ENCODE results near the gene CAMTA1.

The CAMTA1 gene

DNA sequence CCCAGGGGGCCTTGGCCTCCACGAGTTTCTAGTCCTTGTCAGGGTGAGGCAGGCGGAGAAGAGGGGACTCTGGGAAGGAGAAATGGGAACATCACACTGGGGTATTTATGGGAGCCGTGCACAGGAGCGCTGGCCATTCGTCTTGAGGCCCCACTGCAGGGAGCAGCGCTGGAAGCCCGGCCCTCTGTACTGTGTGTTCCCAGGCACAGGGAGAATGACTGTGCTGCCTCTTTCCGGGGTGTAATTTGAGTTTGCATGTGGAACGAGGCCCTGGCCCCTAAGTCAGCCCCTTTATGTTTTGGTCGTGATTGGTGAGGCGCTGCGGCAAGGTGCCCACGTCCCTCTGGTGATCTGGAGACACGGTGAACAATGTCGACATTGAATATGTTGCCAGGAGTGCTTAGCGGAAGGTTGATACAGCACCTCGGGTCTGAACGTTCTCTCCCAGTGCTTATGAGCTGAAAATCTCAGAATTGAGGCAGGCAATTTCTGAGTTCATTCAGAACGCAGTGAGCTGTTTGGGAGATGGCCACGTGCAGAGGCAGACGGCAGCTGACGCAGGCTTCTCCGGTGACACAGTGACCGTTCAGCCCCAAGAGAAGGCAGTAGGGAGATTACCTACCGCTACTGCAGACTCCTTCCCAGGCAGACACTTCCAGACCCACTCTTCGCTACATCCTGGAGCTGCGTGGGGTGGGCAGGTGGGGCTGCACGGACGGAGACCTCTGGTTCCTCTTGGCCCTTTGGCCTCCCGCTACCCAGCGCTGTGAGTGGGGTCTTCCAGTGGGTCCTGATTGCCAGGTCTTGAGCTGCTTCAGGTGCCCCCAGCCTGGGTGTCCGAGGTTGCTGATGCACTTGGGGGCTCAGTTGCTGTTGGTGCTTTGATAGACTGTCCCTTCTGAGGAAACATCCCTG, 265.8 kb downstream of the CAMTA1 start:
- no peak for DNase-seq

DNA sequence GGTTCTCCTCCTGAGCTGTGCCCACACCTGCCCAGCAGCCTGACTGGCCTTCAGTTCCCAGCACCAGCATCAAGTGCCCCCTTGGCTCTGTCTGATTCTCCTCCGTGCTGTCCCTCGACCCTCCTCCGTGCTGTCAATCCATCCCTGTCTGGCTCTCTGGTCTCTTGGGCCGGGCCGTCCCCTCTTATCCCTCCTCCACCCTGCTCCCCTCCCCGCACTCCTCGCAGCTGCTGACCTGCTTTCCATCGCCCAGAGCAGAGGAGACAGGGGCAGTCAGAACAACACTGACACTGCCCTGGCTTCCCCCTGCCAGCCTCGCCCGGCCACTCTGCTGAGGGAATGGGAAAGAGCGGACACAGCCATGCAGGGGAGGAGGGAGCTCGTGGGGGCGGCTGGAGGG, 267.4 kb downstream of the CAMTA1 start:
- no peak for DNase-seq

DNA sequence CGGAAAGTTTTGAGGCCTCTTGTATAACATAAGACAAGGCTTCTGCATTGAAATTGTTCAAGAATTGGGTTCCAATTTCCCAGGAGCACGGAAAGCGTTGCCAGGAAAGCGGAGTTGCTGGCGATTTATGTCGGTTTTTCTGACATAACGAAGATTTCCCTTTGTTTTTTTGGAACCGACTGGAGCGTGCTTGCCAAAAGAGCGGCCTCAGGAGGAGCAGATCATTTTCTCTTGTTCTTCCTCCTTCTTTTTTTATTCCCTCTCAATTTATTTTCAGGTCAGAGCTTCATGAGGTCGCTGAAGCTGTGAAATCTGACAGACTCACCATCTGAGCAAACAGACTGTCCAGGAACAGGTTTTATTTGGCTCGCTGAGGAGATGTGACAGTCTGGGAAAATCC, 275.5 kb downstream of the CAMTA1 start:
- DNase-seq: no peak

DNA sequence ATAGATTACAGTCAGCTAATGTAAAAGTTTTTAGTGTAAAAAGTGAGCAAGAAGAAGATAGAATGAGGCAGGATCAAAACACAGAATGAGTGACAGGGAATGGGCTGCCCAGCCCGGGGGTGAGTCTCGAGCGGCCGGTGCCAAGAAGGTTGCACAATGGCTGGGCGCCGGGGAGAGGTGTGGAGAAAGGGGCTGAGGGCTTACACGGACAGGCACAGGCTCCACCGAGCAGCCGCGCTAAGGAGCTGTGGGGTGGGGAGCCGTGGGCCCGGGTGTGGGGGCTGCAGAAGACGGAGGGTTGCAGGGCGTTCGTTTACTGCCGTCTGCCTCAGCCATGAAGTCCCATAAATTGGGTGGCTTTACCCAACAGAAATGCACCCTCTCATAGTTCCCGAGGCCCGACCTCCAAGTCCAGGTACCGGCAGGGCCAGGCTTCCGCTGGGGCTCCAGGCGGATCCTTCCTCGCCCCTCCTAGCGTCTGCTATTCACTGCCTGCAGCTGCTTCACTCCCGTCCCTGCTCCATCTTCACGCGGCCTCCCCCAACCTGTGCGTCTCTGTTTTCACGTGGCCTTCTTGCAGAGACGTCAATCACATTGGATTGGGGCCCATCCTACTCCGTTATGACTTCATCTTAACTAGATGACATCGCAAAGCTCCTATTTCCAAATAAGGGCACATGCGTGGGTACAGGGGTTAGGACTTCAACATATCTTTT, 277.2 kb downstream of the CAMTA1 start:
- DNase-seq: no peak

DNA sequence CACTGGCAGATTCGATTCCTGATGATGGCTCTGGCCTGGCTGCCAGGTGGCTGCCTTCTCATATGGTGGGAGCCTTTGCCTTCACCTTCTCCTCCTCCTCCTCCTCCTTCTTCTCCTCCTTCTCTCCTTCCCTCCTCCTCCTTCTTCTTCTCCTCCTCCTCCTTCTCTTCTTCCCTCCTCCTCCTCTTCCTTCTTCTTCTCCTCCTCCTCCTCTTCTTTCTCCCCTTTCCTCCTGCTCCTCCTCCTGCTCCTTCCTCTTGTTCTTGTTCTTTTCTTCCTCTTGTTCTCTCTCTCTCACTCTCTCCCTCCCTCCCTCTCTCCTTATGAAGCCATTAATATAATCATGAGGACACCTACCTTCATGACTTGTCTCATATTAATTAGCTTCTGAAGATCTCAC, 278.7 kb downstream of the CAMTA1 start:
- no peak for DNase-seq

DNA sequence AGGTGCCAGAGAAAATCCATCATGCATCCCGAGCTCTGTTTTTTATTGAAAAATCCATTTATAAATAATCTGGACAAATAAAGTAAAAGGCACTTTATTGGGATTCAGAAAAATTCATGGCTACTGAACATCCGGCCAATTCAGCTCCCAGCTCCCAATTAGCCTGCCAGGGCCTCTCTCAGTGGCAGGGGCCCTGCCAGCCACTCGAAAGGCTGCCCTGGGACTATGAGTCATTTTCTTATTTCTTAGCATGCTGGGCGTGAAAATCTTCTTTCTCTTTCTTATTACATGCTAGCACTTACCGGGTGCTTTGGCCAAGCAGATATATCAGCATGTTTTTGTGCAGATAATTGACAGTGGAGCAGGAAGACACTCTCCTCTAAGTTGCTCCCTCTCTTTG, 283.3 kb downstream of the CAMTA1 start:
- DNase-seq: peak; percentile 9

DNA sequence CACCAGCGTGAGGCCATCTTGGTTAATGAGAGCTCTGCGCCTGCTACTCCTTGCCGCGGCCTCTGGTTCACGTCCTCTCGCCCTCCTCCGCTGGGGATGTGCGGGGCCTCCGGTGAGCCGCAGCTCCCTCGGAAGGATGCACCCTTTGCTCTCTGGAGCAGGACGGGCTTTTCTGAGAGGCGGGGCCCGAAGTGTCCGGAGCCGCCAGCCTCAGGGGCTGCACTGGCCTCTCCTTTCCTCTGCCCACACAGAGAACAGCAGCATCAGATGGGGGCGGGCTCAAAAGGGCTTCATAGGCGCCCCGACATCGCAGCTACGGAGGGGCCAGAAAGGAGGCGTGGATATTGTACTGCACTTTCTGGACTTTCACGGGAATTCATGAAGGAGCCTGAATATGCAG, 284.7 kb downstream of the CAMTA1 start:
- DNase-seq: peak; percentile 75

DNA sequence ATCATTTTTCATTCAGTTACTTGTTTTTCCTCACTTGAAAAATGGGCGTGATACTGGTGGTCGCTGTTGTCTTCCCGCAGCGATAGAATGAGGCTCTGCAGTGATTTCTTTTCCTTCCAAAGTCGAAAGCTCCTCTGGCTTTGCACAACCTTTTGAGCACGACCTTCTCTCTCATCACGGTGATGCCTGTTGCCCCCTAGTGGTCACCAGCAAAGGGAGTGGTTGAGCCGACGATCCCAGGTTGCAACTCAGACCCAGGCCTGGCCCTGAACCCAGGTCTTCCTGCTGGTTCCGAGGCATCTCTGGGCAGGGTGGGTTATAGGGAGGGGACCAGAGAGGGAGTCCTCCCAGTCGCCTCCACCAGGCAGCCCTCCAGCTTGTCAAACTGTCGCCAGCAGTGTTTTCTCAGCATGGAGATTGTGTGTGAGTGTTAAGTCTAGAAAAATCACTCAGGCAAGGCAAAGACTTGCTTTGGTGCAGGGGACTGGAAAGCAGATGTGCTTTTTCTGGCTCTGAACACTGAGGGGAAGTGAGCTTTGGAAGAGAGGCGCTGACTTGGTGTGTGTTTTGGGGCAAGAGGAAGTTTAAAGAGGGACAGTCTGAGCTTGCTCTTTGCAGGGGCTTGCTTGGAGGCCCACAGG, 285.3 kb downstream of the CAMTA1 start:
- DNase-seq: peak; percentile 75

DNA sequence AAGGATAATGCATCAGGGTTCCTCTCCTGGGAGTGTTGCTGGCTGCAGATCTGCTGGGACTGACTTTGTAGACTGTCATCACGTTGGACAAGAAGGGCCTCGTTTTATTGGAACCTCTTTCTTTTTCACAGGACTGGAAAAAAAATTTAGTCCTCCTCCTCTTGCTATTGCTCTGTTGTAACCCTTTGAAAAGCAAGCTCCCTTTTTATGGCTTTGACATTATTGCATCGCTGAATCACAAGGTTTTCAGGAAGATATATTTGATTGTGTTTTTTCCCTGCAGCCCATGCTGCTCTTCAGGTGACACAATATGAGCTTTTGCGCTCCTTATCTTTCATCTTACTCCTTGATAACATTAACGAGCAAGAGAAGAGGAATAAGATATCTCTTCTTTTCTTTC, 290.9 kb downstream of the CAMTA1 start:
- no peak for DNase-seq

DNA sequence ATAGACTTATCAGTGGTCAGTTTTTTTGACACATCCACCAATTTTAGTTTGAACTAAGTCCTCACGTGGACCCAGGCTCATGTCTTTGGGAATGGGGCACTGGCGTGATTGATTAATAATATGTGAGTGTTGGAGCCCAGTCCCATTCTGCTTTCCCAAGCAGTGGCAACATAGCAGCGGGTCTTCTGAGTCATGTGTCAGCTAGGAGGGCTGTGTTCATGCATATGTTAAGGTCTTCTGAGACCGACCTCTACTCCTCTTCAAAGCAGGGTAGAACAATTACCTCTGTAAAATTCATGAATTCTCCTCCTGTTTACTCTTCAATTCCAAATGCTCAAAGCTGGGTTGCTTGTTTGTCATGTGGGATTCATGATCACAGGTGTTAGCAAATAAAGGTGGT, 291.3 kb downstream of the CAMTA1 start:
- DNase-seq: no peak

DNA sequence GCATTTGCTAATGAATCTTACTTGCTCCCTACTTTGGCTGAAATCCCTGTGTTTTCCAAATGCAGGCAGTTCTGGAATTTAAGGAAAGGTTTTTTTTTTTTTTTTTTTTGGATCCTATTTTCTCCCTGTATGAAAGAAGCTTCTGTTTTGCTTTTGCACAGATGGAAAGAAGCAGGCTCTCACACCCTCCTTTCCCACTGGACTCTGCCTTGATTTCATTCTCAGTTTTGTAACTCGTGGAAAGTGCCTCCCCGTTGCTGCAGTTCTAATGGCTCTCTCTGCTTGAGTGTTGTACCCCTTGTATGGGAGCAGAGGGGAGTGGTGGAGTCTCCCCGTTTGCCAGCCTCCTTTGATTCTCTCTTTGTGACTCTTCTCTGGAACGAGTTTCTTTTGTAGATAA, 291.9 kb downstream of the CAMTA1 start:
- DNase-seq: no peak

DNA sequence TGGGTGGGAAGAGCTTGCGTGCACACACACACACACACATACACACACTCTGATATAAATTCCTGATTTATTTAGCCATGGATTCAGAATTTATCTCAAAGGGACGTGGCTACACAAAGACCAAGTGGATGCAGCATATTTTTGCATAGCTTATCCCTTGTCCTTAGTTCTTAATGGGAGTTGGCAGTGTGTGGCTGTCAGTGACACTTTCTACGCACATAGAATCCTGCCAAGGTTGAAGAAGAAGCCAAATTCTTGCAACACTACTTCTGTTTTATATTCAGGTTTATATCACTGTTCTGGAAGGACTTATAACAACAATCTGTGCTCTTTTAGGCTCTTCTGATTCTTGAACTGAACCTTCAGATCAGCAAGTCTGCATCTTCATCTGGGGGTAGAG, 292.7 kb downstream of the CAMTA1 start:
- no peak for DNase-seq

DNA sequence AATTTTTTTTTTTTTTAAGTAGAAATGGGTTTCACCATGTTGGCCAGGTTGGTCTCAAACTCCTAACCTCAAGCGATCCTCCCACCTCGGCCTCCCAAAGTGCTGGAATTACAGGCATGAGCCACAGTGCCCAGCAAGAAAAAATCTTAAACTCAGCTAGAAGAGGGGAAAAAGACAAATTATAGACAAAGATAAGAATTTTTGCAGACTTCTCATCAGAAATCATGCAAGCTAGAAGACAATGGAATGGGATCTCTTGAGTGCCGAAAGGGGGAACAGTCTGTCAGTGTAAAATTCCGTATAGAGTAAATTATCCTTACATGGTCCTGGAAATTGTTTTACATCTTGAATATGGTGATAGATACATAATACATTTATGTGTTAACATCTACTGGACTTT, 294.4 kb downstream of the CAMTA1 start:
- no peak for DNase-seq

DNA sequence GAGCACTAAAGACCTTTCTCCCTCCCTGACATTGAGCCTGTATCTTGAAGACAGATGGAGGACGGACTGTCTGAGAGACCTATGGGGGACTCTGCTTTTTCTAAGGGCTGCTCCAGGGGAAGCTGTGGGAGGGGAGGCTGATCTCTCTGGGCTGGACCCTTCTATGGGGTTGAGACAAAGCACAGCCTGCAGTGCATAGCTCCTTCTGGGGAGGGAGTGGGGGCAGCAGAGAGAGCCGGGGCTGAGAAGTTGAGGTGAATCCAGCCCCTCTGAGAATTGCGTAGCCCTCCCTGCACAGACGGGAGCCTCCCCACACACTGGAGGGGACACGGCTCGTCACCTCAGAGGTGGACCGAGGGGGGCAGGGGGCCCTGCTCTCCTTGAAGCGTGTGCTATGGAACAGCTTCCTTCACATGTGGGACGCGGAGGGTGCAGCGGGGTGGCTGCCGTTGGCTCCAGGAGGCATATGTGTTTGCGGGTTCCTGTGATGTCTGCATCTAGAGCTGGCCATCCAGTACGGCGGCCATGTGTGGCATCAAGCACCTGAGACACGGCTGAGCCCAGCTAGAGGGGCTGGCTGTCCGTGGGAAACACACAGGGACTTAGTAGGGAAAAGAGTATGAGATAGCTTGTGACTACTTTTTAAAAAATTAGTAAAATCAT, 299.1 kb downstream of the CAMTA1 start:
- DNase-seq: no peak

DNA sequence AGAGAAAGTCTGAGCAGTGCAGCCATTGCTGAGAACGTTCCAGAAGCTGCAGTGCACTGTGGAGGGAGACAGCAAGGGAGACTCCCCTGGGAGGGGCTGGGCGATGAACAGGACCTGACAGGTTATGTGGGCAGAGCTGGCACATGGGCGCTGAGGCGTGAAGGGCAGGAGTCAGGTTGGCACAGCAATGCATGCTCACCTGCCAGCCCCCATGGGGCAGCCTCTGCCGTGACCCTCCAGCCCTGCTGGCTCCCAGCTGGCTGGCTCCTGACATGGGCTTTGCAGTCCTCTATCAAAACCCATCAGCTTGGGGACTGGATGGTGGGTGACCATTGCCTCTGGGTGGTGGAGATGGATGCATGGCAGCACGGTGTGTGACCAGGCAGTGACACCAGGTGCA, 300.3 kb downstream of the CAMTA1 start:
- DNase-seq: no peak

DNA sequence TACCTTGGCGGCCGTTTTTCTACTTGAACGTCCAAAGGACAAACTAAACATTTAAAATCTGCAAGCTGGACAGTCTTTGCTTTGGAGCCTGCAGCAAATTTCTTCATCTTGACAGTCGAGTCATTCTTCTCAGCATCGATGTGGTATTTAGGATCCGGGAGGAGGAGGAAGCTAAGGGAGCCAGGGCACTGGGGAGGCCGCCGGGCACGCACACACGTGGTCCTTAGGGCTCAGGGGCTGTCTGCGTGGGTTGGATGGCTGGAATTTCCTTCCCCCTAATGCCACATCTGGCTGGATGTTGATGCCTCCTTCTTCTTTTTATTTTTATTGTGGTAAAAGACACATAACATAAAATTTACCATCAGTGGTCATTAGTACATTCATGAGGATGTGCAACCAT, 300.9 kb downstream of the CAMTA1 start:
- no peak for DNase-seq

DNA sequence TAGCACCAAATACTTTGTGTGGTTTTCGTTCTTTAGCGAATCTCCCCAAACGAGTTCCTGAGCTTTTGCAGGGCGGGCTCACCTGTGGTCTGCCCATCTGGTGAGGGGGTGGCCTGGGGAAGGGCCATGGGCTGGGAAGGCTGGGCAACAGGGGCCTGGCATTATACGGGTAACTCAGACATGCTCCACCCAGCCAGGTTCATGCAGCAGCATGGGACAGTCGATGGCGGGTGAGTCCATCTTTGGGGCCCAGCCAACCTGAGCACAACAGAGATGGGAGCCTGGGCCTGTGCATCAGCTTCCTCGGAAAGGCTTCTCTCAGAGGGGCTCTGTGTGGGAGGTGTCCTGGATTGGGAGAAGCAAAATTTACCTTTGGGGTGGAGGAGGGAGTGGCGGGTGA, 302.6 kb downstream of the CAMTA1 start:
- DNase-seq: no peak

DNA sequence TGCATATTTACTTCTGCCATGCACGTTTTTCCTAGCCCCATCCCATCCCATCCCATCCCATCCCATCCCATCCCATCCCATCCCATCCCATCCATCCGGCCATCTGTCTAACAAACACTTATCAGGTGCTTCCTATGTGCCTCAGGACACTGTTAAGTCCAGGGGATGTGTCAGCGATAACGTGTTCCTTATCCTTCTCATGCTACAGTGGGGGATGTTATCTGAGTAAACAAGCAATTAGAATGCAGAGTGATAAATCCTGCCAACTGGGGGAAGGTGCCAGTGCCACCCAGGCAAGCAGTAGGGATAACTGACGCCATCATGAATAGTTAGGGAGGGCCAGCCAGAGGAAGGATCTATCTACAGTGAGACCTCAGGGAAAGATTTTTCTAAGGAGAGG, 304.2 kb downstream of the CAMTA1 start:
- no peak for DNase-seq

DNA sequence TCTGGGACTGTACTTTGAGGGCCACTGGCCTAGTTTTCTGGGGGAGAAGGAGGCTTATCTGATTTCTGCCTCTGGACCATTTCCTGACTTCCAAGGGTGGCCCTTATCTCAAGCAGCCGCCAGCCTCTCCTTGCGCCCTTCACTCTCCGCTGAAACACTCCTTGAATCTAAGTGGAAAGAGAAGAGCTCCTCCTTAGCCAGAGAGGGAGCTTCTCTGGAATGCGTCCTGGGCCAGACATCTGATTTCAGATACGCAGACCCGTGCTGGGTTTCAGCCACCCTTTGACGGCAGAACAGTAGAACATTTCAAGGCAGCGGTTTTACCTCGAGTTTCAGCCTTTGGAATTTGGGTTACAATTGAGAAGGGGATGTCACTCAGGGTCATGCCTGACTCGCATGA, 308.0 kb downstream of the CAMTA1 start:
- DNase-seq: no peak

DNA sequence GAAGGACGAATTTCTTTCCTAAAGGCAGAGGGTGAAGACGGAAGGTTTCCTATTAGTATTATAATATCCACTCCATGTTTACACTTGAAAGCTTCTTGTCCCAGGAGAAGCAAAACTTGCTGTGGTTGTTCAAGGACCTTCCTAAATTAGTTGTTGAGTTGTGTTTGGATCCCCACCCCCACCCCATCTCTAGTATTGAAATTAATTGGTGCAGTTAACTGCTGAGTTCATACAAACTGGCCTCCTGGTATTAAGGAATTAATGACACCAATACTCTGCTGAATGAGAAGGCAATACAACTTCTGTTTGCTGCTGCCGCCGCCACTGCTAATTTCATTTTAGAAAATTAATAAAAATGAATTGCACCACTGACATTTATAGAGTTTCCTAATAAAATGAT, 308.8 kb downstream of the CAMTA1 start:
- DNase-seq: no peak

DNA sequence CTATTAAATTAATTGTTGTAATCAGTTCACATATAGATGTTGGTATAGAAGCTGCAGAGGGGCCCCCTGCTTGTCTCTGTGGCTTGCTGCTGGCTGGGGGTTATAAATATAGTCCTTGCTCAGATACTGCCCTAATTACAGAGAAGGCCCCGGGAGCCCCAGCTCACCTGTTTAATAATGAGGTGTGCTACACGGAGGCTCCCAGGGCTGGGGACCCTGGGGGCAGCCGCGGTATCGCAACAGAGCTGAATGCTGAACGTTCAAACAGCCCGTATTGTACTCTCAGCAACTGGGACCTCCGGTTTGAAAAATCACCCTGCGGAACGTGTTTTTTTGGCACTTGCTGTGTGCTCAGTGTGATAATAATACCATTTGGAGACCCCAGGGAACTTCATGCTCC, 309.3 kb downstream of the CAMTA1 start:
- DNase-seq: no peak

DNA sequence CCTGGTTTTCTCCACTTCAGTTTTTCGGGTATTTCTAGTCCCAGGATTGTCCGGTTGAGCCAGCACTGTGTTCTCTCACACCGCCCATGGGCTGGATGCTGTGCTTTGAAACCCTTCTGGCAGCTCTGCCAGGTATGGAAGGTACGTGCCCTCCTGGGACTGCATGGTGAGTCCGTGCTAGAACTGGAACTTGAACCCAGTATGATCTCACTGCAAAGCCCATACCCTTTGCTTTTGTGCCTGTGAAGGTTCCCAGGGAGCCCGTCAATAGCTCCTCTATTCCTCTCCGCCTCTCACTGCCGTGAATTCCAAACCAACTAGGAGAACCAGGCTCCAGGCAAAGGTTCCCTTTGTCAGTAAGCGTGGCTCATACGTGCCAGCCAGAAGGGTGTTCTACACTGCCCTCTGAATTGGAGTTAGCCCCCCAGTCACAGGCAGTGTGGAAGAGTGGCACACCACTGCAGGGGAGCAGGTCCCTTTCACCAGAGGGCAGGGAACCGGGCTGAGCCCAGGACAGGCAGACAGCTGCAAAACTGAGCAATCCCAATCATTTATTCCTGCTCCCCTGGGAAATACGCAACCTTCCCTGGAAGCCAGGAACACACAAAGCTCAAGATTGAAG, 310.2 kb downstream of the CAMTA1 start:
- no peak for DNase-seq

Data from NCI-H2227 treated with DMSO at 0.1 percent for 48 hours (cell line).